ENCODE data around the gene CIBAR2.
"Not testable (repeated sequence)": the region's sequence is repeated elsewhere in the genome, so short reads cannot be mapped to it uniquely, and the experiment has no call there.

The CIBAR2 gene

DNA sequence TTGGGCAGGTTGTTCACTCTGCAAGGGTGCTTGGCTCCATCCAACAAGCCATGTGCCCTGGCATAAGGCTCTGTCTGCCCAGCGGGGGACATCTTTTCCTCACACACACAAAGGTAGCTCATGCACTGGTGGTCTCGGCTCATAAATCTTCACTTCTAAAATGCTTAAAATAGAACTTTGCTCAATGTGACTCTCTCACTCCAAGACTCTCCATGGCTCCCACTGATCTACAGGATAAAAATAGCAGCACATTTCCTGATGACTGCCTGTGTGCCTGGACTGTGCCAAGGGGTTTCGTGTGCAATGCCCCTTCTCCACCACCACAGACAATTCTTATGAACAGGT, 15.1 kb upstream of the CIBAR2 start:
- H3K9me3 ChIP-seq (ENCODE audit: control insufficient read depth, insufficient read depth, low read length), result no peaks in the 10 kb centered on the region
- H3K9ac ChIP-seq (ENCODE audit: low read depth, low read length), result no peak overlapping the region
- peaks cover 32% of the 10 kb centered on the region for H3K4me1 ChIP-seq (ENCODE audit: insufficient read depth, low read length)
- H3K36me3 ChIP-seq (ENCODE audit: insufficient read depth, low read length), result no peaks in the 10 kb centered on the region

DNA sequence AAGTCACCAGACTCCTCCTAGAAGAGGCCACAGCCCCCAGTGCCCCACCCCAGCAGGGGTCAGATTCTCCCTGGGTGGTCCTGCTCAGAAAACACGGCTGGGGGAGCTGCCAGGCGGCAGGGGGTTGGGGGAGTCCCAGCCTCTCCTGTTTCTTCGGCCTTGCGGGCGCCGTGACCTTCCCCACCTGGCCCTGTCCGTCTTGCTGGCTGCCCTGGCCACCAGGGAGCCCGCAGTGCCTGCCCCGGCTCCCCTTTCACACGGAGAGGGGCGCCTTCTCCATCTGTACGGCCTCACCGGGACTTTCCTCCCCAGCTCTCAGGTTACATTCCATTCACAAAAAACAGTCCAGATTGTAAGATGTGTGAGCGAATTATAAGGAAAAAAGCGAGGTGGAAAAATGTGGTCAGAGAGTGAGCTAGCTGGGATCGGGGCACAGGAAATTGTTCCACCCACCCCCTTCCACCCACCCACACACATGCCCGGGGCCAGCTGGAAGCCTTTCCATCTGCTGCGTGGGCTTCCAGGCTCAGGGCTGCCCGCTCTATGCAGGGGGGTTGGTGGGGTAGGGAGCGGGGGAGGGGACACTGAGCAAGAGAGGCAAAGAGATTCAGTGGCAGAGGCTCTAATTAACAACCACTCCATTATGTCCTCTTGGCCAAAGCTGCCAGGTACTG, 14.6 kb upstream of the CIBAR2 start:
- peaks cover 32% of the 10 kb centered on the region for H3K4me1 ChIP-seq (ENCODE audit: insufficient read depth, low read length)
- no peaks in the 10 kb centered on the region for H3K36me3 ChIP-seq (ENCODE audit: insufficient read depth, low read length)
- peak overlapping the region; percentile 21; the same call in 1 of the 2 replicates for H3K9ac ChIP-seq (ENCODE audit: low read depth, low read length)
- H3K9me3 ChIP-seq (ENCODE audit: control insufficient read depth, insufficient read depth, low read length), result no peaks in the 10 kb centered on the region

DNA sequence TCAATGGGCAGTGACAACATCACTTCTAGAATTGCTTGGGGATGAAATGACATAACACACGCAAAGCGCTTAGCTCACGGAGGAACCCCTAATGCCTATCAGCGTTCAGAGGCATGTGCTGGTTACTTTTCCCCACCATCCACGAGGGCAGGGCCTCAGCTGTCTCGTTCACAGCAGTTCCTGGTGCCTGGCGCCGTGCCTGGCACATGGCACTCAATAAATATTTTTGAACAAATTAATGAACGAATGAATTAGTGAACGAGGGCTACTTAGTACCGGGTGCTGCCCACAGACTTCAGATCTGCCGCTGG, 14.1 kb upstream of the CIBAR2 start:
- Histone ChIP-seq H3K9me3 (ENCODE audit: control insufficient read depth, insufficient read depth, low read length) (no peaks in the 10 kb centered on the region), H3K4me1 (ENCODE audit: insufficient read depth, low read length) (peaks cover 32% of the 10 kb centered on the region), H3K36me3 (ENCODE audit: insufficient read depth, low read length) (no peaks in the 10 kb centered on the region), H3K9ac (ENCODE audit: low read depth, low read length) (0 out of 2 replicates have a peak overlapping the region, but pooled peaks have one; percentile 21)

DNA sequence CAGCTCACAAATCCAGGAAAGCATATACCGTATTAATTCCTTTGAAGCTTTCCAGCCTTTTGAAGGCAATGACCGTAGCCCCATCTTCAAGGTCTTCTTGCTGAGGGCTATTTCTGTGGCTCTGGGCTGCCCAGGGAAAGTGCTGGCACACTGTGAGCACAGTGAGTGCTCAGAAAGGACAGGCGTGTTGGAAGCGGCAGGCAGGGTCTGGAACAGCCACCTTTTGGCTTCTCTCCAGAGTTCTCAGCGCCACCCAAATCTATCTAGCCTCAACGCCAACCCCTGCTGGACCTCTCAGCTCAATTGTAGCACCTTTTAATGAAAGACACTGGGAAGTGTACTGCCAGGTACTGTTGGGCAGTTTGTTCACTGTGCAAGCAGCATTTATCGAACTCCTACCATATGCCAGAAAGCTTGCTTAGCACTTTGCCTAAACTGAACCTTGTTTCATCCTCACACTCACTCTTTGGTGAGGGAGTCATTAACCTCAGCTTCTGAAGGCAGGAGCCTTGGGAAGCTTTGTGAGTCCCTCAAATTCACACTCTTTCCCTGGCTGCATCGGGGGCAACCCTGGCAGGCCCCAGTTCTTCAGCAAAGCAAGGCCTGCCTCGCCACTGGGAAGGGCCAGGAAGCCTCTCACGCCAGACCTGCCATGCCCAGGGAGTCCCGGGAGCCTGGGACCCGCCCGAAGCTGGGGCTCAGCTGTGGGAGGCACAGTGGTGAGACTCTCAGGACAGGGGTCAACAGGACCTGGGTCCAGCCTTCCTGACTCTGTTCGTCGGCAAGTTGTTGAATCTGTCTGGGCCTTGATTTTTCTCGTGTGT, 13.5 kb upstream of the CIBAR2 start:
- H3K36me3 ChIP-seq (ENCODE audit: insufficient read depth, low read length), result no peaks in the 10 kb centered on the region
- no peaks in the 10 kb centered on the region for H3K9me3 ChIP-seq (ENCODE audit: control insufficient read depth, insufficient read depth, low read length)
- H3K4me1 ChIP-seq (ENCODE audit: insufficient read depth, low read length), result peaks cover 30% of the 10 kb centered on the region
- no peak overlapping the region for H3K9ac ChIP-seq (ENCODE audit: low read depth, low read length)

DNA sequence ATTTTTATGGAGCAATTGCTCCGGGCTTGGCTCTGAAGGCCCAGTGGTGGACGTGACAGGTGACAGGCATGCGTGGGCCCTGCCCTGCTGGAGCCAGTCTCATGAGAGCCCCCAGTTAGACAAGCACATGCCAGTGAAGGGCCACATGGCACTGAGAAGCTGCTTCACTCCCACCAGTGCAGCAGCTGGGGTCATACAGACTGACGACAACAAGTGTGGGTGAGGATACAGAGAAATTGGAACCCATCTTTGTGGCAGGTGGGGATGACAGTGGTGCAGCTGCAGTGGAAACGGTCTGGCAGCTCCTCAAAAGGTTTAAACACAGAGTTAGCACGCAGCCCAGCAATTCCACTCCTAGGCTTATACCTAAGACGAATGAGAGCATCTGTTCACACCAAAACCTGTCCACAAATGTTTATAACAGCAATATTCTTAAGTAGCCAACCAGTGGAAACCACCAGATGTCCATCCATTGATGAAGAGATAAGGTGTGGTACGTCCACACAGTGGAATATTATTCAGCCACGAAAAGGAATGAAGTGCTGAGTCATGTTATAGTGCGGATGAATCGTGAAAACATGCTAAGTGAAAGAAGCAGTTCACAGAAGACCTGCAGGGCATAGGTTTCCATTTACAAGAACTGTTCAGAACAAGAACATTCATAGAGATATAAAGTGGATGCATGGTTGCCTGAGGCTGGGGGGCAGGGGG, 12.5 kb upstream of the CIBAR2 start:
- no peaks in the 10 kb centered on the region for H3K9me3 ChIP-seq (ENCODE audit: control insufficient read depth, insufficient read depth, low read length)
- H3K9ac ChIP-seq (ENCODE audit: low read depth, low read length), result no peak overlapping the region
- no peaks in the 10 kb centered on the region for H3K36me3 ChIP-seq (ENCODE audit: insufficient read depth, low read length)
- peaks cover 23% of the 10 kb centered on the region; the same call in 1 of the 2 replicates for H3K4me1 ChIP-seq (ENCODE audit: insufficient read depth, low read length)

DNA sequence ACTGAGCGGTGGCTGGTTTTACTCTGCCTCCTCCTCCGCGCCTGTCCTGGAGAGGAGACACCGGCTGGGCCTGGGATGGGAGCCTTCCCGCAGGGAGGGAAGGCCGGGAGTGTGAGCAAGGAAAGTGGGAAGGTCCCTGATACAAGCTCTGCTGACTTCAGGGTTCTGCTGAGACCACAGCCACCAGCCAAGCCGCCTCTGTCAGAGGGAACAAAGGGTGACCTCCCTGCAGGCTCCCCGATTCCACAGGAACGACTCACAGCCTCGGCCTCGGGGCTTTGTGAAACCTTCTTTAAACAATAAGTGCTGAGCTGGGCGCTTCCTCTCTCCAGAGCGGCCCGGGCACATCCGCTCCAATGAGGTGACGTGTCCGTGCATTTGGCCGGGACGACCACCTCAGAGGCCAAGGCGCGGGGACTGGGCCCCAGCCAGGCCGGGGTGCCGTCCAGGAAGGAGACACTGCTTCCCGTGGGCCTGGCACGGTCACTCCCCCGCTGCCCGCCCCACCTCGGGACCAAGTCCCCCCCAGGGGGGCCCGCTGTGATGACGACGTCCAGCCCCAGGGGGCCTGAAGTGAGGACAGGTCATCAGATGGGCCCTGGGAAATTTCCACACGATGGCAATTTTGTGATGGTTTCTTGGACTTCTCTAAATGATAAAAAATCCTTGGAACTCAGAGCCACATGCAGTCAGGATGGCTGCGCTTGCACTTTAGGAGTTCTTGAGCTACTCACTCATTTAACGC, 11.8 kb upstream of the CIBAR2 start:
- Histone ChIP-seq H3K9ac (ENCODE audit: low read depth, low read length) (no peak overlapping the region), H3K36me3 (ENCODE audit: insufficient read depth, low read length) (no peaks in the 10 kb centered on the region), H3K9me3 (ENCODE audit: control insufficient read depth, insufficient read depth, low read length) (no peaks in the 10 kb centered on the region), H3K4me1 (ENCODE audit: insufficient read depth, low read length) (peaks cover 23% of the 10 kb centered on the region; the same call in 1 of the 2 replicates)

DNA sequence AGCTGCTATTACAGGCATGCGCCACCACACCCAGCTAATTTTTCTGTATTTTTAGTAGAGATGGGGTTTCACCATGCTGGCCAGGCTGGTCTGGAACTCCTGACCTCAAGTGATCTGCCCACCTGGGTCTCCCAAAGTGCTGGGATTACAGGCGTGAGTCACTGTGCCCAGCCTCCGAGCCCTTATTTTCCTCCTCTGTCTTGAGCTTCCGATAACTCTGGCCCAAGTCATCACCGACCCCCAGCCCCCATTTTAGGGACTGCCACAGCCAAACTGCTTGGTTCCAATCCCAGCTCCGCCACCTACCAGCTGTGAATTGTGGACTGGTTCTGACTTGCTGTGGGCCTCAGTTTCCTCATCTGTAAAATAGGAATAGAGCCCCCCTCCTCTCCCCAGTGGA, 11.2 kb upstream of the CIBAR2 start:
- H3K4me1 ChIP-seq (ENCODE audit: insufficient read depth, low read length), result peaks cover 23% of the 10 kb centered on the region; the same call in 1 of the 2 replicates
- not testable (repeated sequence) for H3K9me3 ChIP-seq (ENCODE audit: control insufficient read depth, insufficient read depth, low read length); H3K9ac ChIP-seq (ENCODE audit: low read depth, low read length); H3K36me3 ChIP-seq (ENCODE audit: insufficient read depth, low read length)

DNA sequence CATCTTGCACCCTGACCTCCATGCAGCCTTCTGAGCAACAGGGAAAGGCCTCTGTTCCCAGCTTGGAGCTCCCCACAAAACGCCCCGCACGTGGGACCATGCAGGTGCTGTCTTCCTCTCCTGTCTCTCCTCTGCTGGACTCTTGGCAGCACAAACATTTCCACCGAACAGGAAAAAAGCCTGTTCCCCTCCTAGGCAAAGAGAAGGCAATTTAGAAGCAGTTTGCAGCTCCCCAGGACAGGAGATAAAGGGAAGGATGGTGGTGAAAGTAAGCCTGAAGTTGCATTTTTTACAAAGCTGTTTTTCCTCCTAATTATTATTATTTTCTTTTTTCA, 7.7 kb upstream of the CIBAR2 start:
- no peaks in the 10 kb centered on the region for H3K9me3 ChIP-seq (ENCODE audit: control insufficient read depth, insufficient read depth, low read length)
- H3K4me1 ChIP-seq (ENCODE audit: insufficient read depth, low read length), result peaks cover 10% of the 10 kb centered on the region; the same call in 1 of the 2 replicates
- no peak overlapping the region for H3K9ac ChIP-seq (ENCODE audit: low read depth, low read length)
- H3K36me3 ChIP-seq (ENCODE audit: insufficient read depth, low read length), result no peaks in the 10 kb centered on the region

DNA sequence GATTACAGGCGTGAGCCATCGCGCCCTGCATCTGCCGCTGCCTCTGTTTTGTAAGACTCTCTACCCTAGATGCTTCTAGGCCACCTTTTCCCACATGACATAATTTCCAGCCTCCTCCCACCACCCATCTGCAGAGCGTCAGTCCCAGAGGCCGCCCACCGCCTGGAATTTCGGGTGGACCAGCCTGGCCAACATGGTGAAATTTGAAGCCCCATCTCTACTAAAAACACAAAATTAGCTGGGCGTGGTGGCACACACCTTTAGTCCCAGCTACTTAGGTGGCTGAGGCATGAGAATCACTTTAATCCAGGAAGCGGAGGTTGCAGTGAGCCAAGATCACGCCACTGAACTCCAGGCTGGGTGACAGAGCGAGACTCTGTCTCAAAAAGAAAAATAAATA, 5.1 kb upstream of the CIBAR2 start:
- Histone ChIP-seq H3K9ac (ENCODE audit: low read depth, low read length) (no peak overlapping the region), H3K9me3 (ENCODE audit: control insufficient read depth, insufficient read depth, low read length) (no peaks in the 10 kb centered on the region)

DNA sequence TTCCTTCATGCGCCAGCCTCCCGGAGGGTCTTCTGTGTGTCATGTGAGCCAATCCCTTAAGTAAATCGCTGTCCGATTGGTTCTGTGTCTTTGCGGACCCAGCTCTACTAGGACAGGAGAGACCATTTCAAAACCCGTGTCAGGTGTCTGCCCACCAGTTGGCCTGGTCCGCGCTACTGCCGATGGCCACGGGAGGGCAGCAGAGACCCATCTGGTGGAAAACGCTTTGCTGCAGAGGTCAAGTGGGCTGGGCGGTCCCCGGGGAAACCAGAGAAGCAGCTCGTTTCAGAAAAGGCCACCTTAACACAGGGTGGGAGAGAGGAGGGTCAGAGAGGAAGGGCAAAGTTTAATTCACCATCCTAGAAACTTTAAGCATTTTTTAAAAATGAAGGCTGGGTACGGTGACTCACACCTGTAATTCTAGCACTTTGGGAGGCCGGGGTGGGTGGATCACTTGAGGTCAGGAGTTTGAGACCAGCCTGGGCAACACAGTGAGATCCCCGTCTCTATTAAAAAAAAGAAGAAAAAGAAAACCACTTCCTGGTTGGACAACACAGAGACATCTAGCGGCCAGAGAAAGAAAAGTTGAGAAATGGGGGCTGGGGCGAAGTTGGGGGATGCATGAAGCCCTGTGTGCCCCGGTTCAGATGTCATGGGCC, 2.8 kb upstream of the CIBAR2 start:
- H3K36me3 ChIP-seq (ENCODE audit: insufficient read depth, low read length), result no peaks in the 10 kb centered on the region
- H3K4me1 ChIP-seq (ENCODE audit: insufficient read depth, low read length), result no peaks in the 10 kb centered on the region
- H3K9ac ChIP-seq (ENCODE audit: low read depth, low read length), result no peak overlapping the region
- H3K9me3 ChIP-seq (ENCODE audit: control insufficient read depth, insufficient read depth, low read length), result no peaks in the 10 kb centered on the region

More for the DNA sequence above, 5.1 kb upstream of the CIBAR2 start:
- no peaks in the 10 kb centered on the region for H3K4me1 ChIP-seq (ENCODE audit: insufficient read depth, low read length)
- H3K36me3 ChIP-seq (ENCODE audit: insufficient read depth, low read length), result no peaks in the 10 kb centered on the region

DNA sequence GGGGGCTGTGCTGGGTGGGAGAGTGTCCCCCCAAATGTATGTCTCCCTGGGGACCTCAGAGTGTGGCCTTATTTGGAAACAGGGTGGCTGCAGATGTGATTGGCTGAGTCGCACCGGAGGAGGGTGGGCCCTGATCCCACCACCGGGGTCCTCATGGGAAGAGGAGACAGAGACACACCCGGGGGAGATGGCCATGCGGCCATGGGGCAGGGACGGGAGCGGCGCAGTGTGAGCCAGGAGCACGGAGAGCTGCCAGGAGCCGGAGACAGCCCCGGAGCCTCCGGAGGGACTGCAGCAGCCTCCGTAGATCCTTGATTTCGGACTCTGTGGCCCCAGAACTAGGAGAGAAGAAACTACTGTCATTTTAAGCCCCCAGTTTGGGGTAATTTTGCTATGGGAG, 1.6 kb upstream of the CIBAR2 start:
- H3K9ac ChIP-seq (ENCODE audit: low read depth, low read length), result no peak overlapping the region
- H3K9me3 ChIP-seq (ENCODE audit: control insufficient read depth, insufficient read depth, low read length), result no peaks in the 10 kb centered on the region
- H3K36me3 ChIP-seq (ENCODE audit: insufficient read depth, low read length), result no peaks in the 10 kb centered on the region
- no peaks in the 10 kb centered on the region for H3K4me1 ChIP-seq (ENCODE audit: insufficient read depth, low read length)

DNA sequence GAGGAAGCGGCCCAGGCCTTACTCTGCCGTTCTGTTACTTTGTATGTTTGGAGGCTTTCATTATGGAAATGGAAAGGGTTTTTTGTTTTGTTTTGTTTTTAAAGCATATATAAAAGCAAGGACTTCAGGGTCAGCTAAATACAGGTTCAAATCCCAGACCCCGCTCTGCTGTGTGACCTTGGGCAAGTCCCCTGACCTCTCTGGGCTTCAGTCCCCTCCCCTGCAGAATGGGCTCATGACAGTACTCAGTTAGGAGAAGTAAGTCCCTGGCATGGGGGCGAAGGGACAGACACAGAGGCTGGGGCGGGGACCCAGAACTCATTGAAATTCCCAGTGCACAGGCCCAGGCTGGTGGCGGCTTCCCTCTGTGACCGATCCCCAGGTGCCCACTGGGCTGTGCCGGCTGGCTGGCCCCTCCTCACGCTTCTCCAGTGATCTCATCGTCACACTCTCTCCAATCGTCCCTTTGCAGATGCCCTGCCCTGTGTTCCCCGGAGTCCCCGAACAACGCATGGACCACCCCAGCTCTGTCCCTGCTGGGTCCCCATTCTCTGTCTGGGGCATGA, 979 bp upstream of the CIBAR2 start:
- no peak overlapping the region for H3K9ac ChIP-seq (ENCODE audit: low read depth, low read length)

DNA sequence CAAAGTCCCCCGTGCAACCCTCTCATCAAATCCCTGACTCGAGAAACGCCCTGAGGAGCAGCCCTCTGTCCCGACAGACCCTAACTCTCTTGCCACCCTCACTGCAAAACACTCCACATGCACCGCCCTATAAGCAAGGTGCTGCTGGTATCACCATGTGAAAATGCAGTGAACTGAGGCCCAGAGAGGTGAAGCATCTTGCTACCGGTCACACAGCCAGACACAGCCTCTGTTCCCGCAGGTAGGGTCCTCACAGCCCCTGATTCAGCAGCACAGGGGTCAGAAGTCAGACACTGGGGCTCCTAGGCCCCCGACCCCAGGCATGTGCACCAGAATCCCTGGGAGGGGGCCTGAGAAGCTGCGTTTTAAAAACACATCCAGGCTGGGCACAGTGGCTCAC, 1.1 kb downstream of the CIBAR2 start:
- H3K9ac ChIP-seq (ENCODE audit: low read depth, low read length), result no peak overlapping the region
- H3K9me3 ChIP-seq (ENCODE audit: control insufficient read depth, insufficient read depth, low read length), result no peaks in the 10 kb centered on the region
- no peaks in the 10 kb centered on the region for H3K36me3 ChIP-seq (ENCODE audit: insufficient read depth, low read length)
- no peaks in the 10 kb centered on the region for H3K4me1 ChIP-seq (ENCODE audit: insufficient read depth, low read length)

More for the DNA sequence above, 979 bp upstream of the CIBAR2 start:
- Histone ChIP-seq H3K36me3 (ENCODE audit: insufficient read depth, low read length) (no peaks in the 10 kb centered on the region), H3K4me1 (ENCODE audit: insufficient read depth, low read length) (no peaks in the 10 kb centered on the region), H3K9me3 (ENCODE audit: control insufficient read depth, insufficient read depth, low read length) (no peaks in the 10 kb centered on the region)

DNA sequence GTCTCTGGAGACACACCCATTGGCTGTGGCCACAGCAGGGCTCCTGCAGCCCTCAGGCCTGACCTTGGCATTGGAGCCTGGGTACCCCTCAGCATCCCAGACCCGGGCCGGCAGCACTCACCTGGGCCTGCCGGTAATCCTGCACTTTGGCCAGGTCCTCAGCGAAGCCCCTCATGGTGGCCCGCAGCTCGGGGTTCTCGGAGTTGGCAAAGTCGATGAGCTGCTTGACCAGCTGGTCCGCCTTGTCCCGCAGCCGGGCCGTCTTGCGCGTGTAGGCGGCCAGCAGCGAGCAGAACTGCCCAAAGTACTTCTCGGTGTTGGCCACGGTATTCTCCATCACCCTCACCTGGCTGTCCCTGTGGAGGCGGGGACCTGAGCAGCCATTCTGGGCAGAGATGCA, 2.2 kb downstream of the CIBAR2 start:
- no peaks in the 10 kb centered on the region for H3K4me1 ChIP-seq (ENCODE audit: insufficient read depth, low read length)

More for the DNA sequence above, 2.2 kb downstream of the CIBAR2 start:
- H3K9me3 ChIP-seq (ENCODE audit: control insufficient read depth, insufficient read depth, low read length), result no peaks in the 10 kb centered on the region
- H3K36me3 ChIP-seq (ENCODE audit: insufficient read depth, low read length), result no peaks in the 10 kb centered on the region
- no peak overlapping the region for H3K9ac ChIP-seq (ENCODE audit: low read depth, low read length)

All from ES-I3 (cell line).